Lung (tissue), 12 donors: ENCODE results near the gene AP2A2. TPM values are rescaled to one million over a fixed set of nuclear protein-coding genes. Genes with fewer than 3 reads are reported as not detected.

Source experiments
- ATAC-seq: fragments of 200-7000 bp; cut with Tn5 transposase; one replicate; pipeline ENCODE4 v1.9.1; 2020; ENCODE audit warnings: moderate number of reproducible peaks; ENCODE audit not compliant: insufficient read depth, low FRiP score
- DNase-seq, 3 donors: peaks; one replicate each; pipeline ENCODE4 v3.0.0-alpha.2; 2013 to 2017
- H3K27ac ChIP-seq, 2 donors: one replicate each; pipeline ENCODE4 v1.5.1; 2013; ENCODE audit warnings: mild to moderate bottlenecking in 2 of 2, moderate library complexity in 2 of 2, control low read depth in 1 of 2, inconsistent platforms in 1 of 2, low read depth in 1 of 2, low read length in 1 of 2
- H3K27me3 ChIP-seq, 3 donors: one replicate each; pipeline ENCODE4 v1.5.1; 2013; ENCODE audit warnings: low read length in 2 of 3; ENCODE audit not compliant: control insufficient read depth in 3 of 3, insufficient read depth in 3 of 3
- H3K36me3 ChIP-seq, 4 donors: one replicate each; pipeline ENCODE4 v1.5.1; 2013; ENCODE audit warnings: low read length in 4 of 4, mild to moderate bottlenecking in 1 of 4, moderate library complexity in 1 of 4; ENCODE audit not compliant: control insufficient read depth in 4 of 4, insufficient read depth in 4 of 4
- H3K4me1 ChIP-seq, 5 donors: one replicate each; pipeline ENCODE4 v1.5.1; 2013; ENCODE audit warnings: low read length in 5 of 5, mild to moderate bottlenecking in 2 of 5, moderate library complexity in 1 of 5; ENCODE audit not compliant: control insufficient read depth in 5 of 5, insufficient read depth in 5 of 5
- H3K4me3 ChIP-seq: one replicate; pipeline ENCODE4 v1.5.1; 2013; ENCODE audit warnings: mild to moderate bottlenecking, control low read depth, moderate library complexity
- H3K9ac ChIP-seq, 2 donors: one replicate each; pipeline ENCODE4 v1.5.1; 2013; ENCODE audit warnings: low read length in 2 of 2, control low read depth in 1 of 2; ENCODE audit not compliant: insufficient read depth in 1 of 2
- H3K9me3 ChIP-seq, 4 donors: one replicate each; pipeline ENCODE4 v1.5.1; 2013; ENCODE audit warnings: low read length in 3 of 4, mild to moderate bottlenecking in 1 of 4, moderate library complexity in 1 of 4; ENCODE audit not compliant: control insufficient read depth in 4 of 4, insufficient read depth in 3 of 4
- CTCF ChIP-seq: IDR thresholded peaks from 2 replicates; pipeline ENCODE4 v1.5.1; 2012; ENCODE audit warnings: mild to moderate bottlenecking; ENCODE audit errors: control extremely low read depth, extremely low read depth
- WGBS, 2 donors: extraction: QIAGEN DNeasy Blood & Tissue Kit; methylation state at CpG; one replicate each; pipeline ENCODE4 v1.1.7; 2013; 5-methylcytosine and 5-hydroxymethylcytosine counted together
- polyA plus RNA-seq, 2 donors: library from polyadenylated mRNA; stranded (reverse); fragments of 200-250 nt; gene quantifications; one replicate each; pipeline ENCODE4 v1.2.1, GENCODE V29; 2013
- total RNA-seq, 2 donors: library from RNA; depleted of rRNA in 1 of 2; stranded (reverse); fragments of >200 nt in 1 of 2; gene quantifications; one replicate each; pipeline ENCODE4 v1.2.1, GENCODE V29; 2014 to 2021
- donor health status: control.
- donor health status: control.
- donor health status: Bipolar disorder and iron deficiency.
- donor health status: healthy.
- donor health status: DM: yes; HTN: yes; CAD: no.

AP2A2 gene
- total and polyA plus RNA-seq, 4 donors, result 33.8 to 93.2 (median 54.4) TPM

- no peaks in the 10 kb centered on the region for H3K4me1 ChIP-seq
- DNase-seq, result no peak
- H3K4me3 ChIP-seq, result no peak overlapping the region
- no peak overlapping the region for H3K9ac ChIP-seq
- no peaks in the 10 kb centered on the region for H3K9me3 ChIP-seq
- no peaks in the 10 kb centered on the region for H3K27me3 ChIP-seq
- WGBS, 2 donors, result 92 to 95% methylated on average over 7 to 10 of the region's 10 CpGs
- no peak for TF ChIP-seq CTCF
- ATAC-seq, result no peak
- no peak overlapping the region for H3K27ac ChIP-seq
- H3K36me3 ChIP-seq, result peaks cover 13 to 83% (median 19%) of the 10 kb centered on the region in 4 donors
Observed at GRCh38 chr11:1007279-1007678, 81.6 kb downstream of the AP2A2 start.

GRCh38 chr11:1008001-1008802 is 82.5 kb downstream of the AP2A2 start:
- ATAC-seq, result no peak
- Histone ChIP-seq H3K27me3 (no peaks in the 10 kb centered on the region), H3K4me1 (no peaks in the 10 kb centered on the region), H3K9me3 (no peaks in the 10 kb centered on the region), H3K36me3 (peaks cover 13 to 79% (median 19%) of the 10 kb centered on the region in 4 donors), H3K9ac (no peak overlapping the region), H3K27ac (no peak overlapping the region), H3K4me3 (no peak overlapping the region)
- DNase-seq, result no peak
- TF ChIP-seq CTCF, result no peak
- WGBS, 2 donors, result 94 to 96% methylated on average over 35 to 38 of the region's 38 CpGs

GRCh38 chr11:1008803-1009145 is 83.1 kb downstream of the AP2A2 start:
- Histone ChIP-seq H3K36me3 (peaks cover 13 to 81% (median 17%) of the 10 kb centered on the region in 4 donors), H3K4me3 (no peak overlapping the region), H3K27me3 (no peaks in the 10 kb centered on the region), H3K27ac (no peak overlapping the region), H3K4me1 (no peaks in the 10 kb centered on the region), H3K9me3 (no peaks in the 10 kb centered on the region), H3K9ac (no peak overlapping the region)
- ATAC-seq (no peak), DNase-seq (no peak)
- no peak for TF ChIP-seq CTCF
- WGBS, 2 donors, result 92 to 96% methylated on average over 11 of the region's 11 CpGs

GRCh38 chr11:1009371-1009770 is 83.7 kb downstream of the AP2A2 start:
- no peak for ATAC-seq
- TF ChIP-seq CTCF, result no peak
- Histone ChIP-seq H3K9ac (no peak overlapping the region), H3K9me3 (no peaks in the 10 kb centered on the region), H3K4me3 (no peak overlapping the region), H3K36me3 (peaks cover 13 to 79% (median 17%) of the 10 kb centered on the region in 4 donors), H3K4me1 (no peaks in the 10 kb centered on the region), H3K27me3 (no peaks in the 10 kb centered on the region), H3K27ac (no peak overlapping the region)
- WGBS, 2 donors, result 93% methylated on average over 32 to 33 of the region's 33 CpGs
- no peak for DNase-seq
